ENCODE measurements around the gene SNED1. TPM values are rescaled to one million over a fixed set of nuclear protein-coding genes. Genes with fewer than 3 reads are reported as not detected.
A peak's percentile ranks its signal among the peaks of the same experiment; 100 is the strongest.

The SNED1 gene
- total and polyA plus RNA-seq, 9 donors = 1.3 to 4.6 (median 2.7) TPM

DNA sequence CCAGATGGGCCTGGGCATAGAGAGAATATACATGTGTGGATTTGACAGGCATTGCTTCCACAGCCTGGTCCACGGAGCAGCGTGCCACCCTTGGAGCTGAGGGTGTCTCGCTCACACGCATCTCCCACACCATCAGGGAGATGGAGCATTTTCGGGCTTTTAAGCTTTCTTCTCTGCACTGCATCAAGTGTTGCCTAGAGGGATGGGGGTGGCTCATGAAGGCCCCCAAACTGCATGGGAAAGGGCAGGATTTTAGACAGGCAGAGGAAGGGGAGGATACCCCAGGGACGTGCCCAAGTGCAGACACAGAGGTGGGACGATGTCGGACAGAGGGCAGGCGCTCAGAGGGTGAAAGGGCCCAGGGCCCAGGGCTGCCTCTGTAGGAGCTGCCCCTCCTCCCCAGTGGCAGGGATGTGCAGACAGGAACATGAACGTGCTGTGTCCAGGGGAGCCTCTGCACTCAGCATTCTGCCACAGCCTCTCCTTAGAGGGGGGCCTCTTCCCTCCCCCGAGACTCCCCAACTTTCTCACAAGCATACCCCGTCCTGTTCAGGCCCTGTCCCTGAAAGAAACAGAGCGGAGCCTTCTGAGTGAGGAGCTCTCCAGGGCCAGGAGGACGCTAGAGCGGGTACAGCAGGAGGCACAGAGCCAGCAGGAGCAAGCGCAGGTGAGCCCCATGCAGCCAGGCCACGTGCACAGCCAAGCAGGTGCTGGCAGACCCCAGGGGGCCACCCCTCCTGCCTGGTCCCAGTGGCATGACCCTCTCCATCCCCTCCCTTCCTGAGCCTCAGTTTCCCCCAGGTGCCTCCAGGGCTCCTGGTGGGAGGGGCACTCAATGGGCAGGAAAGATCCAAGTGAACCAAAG, 42.9 kb upstream of the SNED1 start:
- Histone ChIP-seq H3K27ac (ENCODE audit: low read length) (no peak overlapping the region), H3K9me3 (replicated peaks; ENCODE audit: control insufficient read depth, low read depth, low read length) (no peaks in the 10 kb centered on the region), H3K4me1 (ENCODE audit: control insufficient read depth, insufficient read depth, low read length) (peaks cover 64% of the 10 kb centered on the region), H3K27me3 (ENCODE audit: control insufficient read depth, insufficient read depth, low read length) (peaks cover 25% of the 10 kb centered on the region), H3K4me3 (ENCODE audit: low read length) (no peak overlapping the region), H3K36me3 (ENCODE audit: control insufficient read depth, insufficient read depth, low read length) (no peaks in the 10 kb centered on the region)
- 77% methylated on average over 13 of the region's 17 CpGs for WGBS (ENCODE audit: insufficient coverage)
- no peak for DNase-seq

DNA sequence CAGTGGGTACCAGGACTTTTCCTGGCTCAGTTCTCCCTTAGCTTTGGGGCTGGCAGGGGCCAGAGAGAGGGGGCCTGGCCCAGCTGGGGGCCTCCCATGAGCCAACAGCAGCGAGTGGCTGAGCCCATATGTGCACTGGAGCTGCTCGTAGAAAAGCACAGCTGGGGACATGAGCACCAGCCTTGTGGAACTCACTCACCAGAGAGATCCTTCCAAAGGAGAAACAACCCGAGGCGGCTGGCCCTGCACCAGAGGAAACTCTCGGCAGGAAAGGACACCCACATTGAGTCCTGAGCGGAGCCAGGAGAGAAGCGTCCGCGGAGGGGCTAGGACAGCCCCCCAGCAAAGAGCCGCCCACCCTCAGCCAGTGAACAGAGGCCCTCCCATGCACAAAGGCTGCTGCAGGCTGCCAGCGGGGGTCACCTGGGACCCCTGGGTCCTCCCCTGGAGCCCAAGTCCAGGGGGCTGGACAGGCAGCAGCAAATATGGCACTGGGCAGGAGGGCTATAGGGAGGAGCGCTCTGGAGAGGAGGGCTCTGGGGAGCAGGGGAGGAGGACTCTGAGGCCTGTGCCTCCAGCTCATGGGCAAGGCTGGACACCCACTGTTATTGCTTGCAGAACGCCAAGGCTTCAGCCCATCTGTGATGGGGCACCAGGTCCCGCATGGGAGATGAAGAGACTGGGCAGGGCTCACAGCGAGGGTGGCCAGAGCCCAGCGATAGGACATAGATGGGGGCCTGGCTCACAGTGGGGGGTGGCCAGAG, 42.1 kb upstream of the SNED1 start:
- Histone ChIP-seq H3K36me3 (ENCODE audit: control insufficient read depth, insufficient read depth, low read length) (no peaks in the 10 kb centered on the region), H3K4me1 (ENCODE audit: control insufficient read depth, insufficient read depth, low read length) (peaks cover 72% of the 10 kb centered on the region), H3K27ac (ENCODE audit: low read length) (no peak overlapping the region), H3K9me3 (replicated peaks; ENCODE audit: control insufficient read depth, low read depth, low read length) (no peaks in the 10 kb centered on the region), H3K27me3 (ENCODE audit: control insufficient read depth, insufficient read depth, low read length) (peaks cover 25% of the 10 kb centered on the region), H3K4me3 (ENCODE audit: low read length) (no peak overlapping the region)
- WGBS (ENCODE audit: insufficient coverage) = 58% methylated on average over 14 of the region's 16 CpGs
- no peak for DNase-seq

DNA sequence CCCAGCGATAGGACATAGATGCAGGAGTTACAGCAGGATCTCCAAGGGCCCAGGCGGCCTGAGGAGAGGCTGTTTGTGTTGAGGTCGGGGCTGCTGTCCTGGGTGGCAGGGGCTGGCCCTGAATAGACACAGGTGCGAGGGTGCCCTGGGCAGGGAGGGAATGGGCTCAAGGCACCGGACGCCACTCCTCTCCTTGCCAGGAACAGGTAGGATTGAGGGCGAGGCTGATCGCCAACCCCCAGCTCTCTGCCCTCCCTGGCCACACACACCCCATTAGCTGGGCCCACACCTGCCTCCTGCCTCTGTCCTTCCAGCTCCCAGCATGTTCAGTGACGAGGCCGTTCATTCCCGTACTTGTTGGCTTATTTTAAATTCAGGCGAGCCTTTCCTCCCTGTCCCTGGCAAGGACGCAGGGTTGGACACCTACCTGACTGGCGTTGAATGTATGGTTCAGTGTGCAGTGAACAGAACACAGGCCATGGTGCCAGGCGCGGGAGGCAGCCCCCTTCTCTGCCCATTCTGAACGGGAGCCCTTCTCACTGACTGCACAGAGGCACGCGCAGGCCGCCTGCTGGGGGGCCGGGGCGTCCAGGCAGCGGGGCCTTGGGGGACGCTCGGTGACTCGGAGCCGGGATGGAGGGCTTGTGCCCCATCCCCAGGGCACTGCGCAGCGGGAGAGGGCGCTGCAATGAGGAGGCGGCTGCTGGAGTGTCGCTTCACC, 41.3 kb upstream of the SNED1 start:
- H3K9me3 ChIP-seq (replicated peaks; ENCODE audit: control insufficient read depth, low read depth, low read length) = no peaks in the 10 kb centered on the region
- H3K27me3 ChIP-seq (ENCODE audit: control insufficient read depth, insufficient read depth, low read length) = peaks cover 25% of the 10 kb centered on the region
- WGBS (ENCODE audit: insufficient coverage) = 80% methylated on average over 23 of the region's 32 CpGs
- no peaks in the 10 kb centered on the region for H3K36me3 ChIP-seq (ENCODE audit: control insufficient read depth, insufficient read depth, low read length)
- peaks cover 80% of the 10 kb centered on the region for H3K4me1 ChIP-seq (ENCODE audit: control insufficient read depth, insufficient read depth, low read length)
- no peak overlapping the region for H3K27ac ChIP-seq (ENCODE audit: low read length)
- DNase-seq = no peak
- H3K4me3 ChIP-seq (ENCODE audit: low read length) = no peak overlapping the region

DNA sequence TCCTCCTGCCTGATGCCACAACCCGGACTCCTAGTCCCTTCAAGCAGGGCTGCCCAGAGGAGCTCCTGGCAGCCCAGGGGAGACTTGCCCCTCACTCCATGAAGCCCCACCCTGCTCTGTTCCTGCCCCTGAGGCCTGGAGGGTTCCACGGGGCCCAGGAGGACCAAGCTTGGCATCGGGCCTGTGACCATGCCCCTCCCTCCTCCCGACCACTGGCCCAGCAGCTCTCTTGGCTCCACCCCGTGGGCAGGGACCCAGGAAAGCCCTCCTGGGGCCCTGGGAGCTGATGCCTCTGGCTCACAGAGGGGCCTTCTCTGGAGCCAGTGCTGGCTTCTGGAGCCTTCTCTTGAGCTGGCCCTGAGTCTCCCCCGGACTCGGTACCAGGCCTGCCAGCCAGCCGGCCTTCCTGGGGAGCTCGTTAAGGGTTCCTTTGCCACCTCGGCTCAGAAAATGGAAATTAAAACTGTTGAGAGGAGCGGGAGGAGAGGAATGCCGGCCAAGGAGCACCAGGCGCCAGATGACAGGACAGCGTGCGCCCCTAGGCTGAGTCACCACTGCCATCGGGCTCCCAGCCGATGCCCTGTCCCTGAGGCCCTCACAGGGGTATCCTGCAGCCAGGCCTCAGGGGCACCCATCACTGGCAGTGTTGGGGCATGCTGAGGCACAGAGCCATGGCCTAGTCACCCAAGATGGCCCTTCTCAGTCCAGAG, 40.6 kb upstream of the SNED1 start:
- WGBS (ENCODE audit: insufficient coverage) = 59% methylated on average over 13 of the region's 17 CpGs

DNA sequence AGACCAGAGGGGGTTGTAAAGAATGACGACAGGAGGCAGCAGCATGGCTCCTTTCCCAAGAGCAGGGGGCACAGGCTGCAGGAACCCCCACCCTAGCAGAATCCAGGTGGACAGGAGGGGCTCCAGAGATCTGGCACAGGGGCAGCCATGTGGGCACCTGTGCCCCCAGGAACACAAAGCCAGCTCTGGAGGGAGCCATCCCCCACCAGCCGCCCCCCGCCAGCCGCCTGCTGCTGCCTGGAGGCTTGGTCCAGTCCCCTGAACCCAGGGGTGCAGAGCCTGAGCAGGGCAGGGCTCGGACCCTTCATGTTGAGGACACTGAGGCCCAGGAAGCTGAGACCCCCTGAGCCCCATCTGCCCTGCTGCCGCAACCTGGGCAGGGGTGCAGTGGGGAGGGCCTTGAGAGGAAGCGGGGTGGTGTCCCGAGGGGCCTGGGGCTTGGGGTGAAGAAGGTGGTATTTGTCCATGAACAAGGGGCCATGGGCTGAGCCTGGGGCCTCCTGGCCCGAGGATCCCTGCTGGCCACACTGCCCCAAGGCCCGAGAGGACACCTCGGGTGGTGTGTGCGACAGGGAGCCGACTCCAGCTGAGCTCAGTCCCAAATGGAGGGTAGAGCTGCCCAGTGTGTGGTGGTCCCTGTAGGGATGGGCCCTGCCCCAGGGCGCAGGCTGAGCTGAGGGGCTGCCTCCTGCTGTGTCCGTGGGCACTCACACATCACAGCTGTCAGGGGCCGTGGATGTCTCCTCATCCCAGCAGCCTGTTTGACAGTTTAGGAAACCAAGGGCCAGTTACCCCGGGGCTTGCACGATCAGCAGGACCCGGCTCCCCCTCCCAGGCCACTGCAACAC, 39.8 kb upstream of the SNED1 start:
- no peak overlapping the region for H3K4me3 ChIP-seq (ENCODE audit: low read length)
- H3K4me1 ChIP-seq (ENCODE audit: control insufficient read depth, insufficient read depth, low read length) = peaks cover 87% of the 10 kb centered on the region
- H3K9me3 ChIP-seq (replicated peaks; ENCODE audit: control insufficient read depth, low read depth, low read length) = no peaks in the 10 kb centered on the region
- H3K36me3 ChIP-seq (ENCODE audit: control insufficient read depth, insufficient read depth, low read length) = no peaks in the 10 kb centered on the region
- DNase-seq = no peak
- 88% methylated on average over 13 of the region's 19 CpGs for WGBS (ENCODE audit: insufficient coverage)
- peaks cover 24% of the 10 kb centered on the region for H3K27me3 ChIP-seq (ENCODE audit: control insufficient read depth, insufficient read depth, low read length)
- no peak overlapping the region for H3K27ac ChIP-seq (ENCODE audit: low read length)

More for the DNA sequence above, 40.6 kb upstream of the SNED1 start:
- DNase-seq = peak; percentile 50
- peaks cover 87% of the 10 kb centered on the region for H3K4me1 ChIP-seq (ENCODE audit: control insufficient read depth, insufficient read depth, low read length)
- H3K36me3 ChIP-seq (ENCODE audit: control insufficient read depth, insufficient read depth, low read length) = no peaks in the 10 kb centered on the region
- peaks cover 24% of the 10 kb centered on the region for H3K27me3 ChIP-seq (ENCODE audit: control insufficient read depth, insufficient read depth, low read length)
- no peak overlapping the region for H3K4me3 ChIP-seq (ENCODE audit: low read length)
- no peaks in the 10 kb centered on the region for H3K9me3 ChIP-seq (replicated peaks; ENCODE audit: control insufficient read depth, low read depth, low read length)
- peak overlapping the region; percentile 42 for H3K27ac ChIP-seq (ENCODE audit: low read length)

DNA sequence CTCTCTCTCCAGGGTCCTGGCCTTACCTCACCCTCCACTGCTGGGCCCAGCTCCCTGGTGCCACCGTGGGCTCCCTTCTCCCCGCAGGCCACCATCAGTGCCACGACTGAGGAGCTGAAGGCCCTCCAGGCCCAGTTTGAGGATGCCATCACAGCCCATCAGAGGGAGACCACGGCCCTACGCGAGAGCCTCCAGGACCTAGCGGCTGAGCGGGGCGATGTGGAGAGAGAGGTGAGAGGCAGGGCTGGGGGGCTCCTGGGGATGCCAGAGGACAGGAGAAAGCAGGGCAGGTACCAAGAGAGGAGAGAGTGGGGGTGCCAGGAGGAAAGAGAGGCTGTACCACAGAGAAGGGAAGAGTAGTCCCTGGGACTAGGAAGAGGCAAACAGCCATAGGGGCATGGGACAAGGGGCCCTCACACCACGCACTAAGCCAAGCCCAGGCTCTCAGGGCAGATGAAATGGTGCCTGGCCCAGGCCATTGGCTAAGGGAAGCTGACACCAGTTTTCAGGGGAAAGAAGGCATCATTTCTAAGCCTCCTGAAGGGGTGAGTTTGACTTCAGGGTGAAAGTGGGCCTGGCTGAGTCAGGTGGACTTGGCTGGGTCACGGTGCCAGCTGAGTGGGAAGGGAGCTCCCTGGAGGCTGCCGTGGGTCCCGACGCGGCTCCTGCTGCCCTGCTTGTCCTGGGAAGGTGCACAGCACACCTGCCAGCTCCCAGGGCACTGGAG, 39.0 kb upstream of the SNED1 start:
- no peak for DNase-seq
- Histone ChIP-seq H3K4me1 (ENCODE audit: control insufficient read depth, insufficient read depth, low read length) (peaks cover 81% of the 10 kb centered on the region), H3K4me3 (ENCODE audit: low read length) (no peak overlapping the region), H3K36me3 (ENCODE audit: control insufficient read depth, insufficient read depth, low read length) (no peaks in the 10 kb centered on the region), H3K27me3 (ENCODE audit: control insufficient read depth, insufficient read depth, low read length) (peaks cover 17% of the 10 kb centered on the region), H3K27ac (ENCODE audit: low read length) (no peak overlapping the region), H3K9me3 (replicated peaks; ENCODE audit: control insufficient read depth, low read depth, low read length) (no peaks in the 10 kb centered on the region)
- 90% methylated on average over 11 of the region's 15 CpGs for WGBS (ENCODE audit: insufficient coverage)

DNA sequence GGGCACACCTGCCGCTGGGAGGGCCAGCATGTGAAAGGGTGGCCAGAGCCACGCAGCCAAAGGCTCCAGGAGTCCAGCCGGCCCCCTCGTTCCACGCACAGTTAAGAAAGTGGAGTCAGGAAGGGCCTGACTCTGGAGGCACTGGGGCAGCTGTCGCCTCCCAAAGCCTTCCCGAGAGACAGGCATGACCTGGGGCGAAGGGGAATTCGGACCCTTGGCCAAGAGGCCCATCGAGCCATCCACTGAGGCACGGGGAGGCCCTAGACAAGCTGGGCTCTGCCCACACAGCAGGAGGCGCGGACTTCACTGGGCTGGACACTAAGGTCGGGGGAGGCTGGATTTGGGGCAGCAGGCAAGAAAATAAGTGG, 38.5 kb upstream of the SNED1 start:
- no peak for DNase-seq
- H3K4me3 ChIP-seq (ENCODE audit: low read length) = no peak overlapping the region
- peaks cover 81% of the 10 kb centered on the region for H3K4me1 ChIP-seq (ENCODE audit: control insufficient read depth, insufficient read depth, low read length)
- H3K9me3 ChIP-seq (replicated peaks; ENCODE audit: control insufficient read depth, low read depth, low read length) = no peaks in the 10 kb centered on the region
- H3K27me3 ChIP-seq (ENCODE audit: control insufficient read depth, insufficient read depth, low read length) = peaks cover 13% of the 10 kb centered on the region
- no peak overlapping the region for H3K27ac ChIP-seq (ENCODE audit: low read length)
- H3K36me3 ChIP-seq (ENCODE audit: control insufficient read depth, insufficient read depth, low read length) = no peaks in the 10 kb centered on the region
- WGBS (ENCODE audit: insufficient coverage) = 68% methylated on average over 13 of the region's 14 CpGs

DNA sequence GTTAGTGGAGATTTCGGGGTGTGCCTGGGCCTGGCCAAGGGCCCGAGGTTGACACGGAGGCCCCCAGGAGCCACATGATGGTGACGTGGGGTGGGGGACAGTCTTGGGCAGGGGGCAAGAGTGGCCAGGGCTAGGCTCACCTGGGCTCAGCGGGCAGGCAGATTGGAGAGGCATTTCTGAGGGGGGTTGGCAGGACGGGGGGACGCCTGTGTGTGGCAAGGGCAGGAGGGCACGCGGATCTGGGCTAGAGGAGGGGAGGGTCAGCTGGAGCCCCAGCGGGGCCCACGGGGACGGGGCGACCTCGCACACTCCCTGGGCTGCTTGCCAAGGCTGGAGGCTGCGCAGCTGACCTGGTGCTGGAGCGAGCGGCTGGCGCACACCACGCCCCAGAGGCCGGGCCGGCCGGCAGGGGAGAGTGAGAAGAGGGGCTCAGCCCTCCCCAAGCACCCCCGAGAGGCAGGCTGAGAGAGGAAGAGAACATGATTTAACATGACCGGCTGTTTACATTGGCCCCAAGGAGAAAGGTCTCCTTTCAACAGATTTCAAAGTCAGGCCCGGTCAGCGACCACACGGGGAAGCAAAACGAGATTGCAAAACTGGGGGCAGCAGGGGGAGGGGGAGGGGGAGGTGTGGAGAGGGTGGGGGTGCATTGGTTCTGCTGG, 38.0 kb upstream of the SNED1 start:
- Histone ChIP-seq H3K36me3 (ENCODE audit: control insufficient read depth, insufficient read depth, low read length) (no peaks in the 10 kb centered on the region), H3K27me3 (ENCODE audit: control insufficient read depth, insufficient read depth, low read length) (peaks cover 8% of the 10 kb centered on the region), H3K4me1 (ENCODE audit: control insufficient read depth, insufficient read depth, low read length) (peaks cover 75% of the 10 kb centered on the region), H3K9me3 (replicated peaks; ENCODE audit: control insufficient read depth, low read depth, low read length) (no peaks in the 10 kb centered on the region), H3K27ac (ENCODE audit: low read length) (peak overlapping the region; percentile 42), H3K4me3 (ENCODE audit: low read length) (no peak overlapping the region)
- WGBS (ENCODE audit: insufficient coverage) = 19% methylated on average over 20 of the region's 28 CpGs
- DNase-seq = peak; percentile 76
